OCI-LY7 (cell line): ENCODE results near the gene CORO7. TPM values are rescaled to one million over a fixed set of nuclear protein-coding genes. Genes with fewer than 3 reads are reported as not detected.

Experiments
- BruUV-seq: library from RNA; stranded (reverse); fragments of 400-500 nt; replicated peaks from 2 replicates; lab custom pipeline; 2021; lab: Mats Ljungman, UMichigan
- CTCF ChIA-PET: fragments of 300-600 bp; sonication (Branson Sonifier 250); formaldehyde crosslinking; loops from one replicate; lab custom pipeline; 2022; ENCODE audit warnings: antibody characterized with exemption; ENCODE audit not compliant: unreplicated experiment; lab: Charles Lee
- POLR2A ChIA-PET: fragments of 300-600 bp; sonication (Branson Sonifier 250); formaldehyde crosslinking; loops from one replicate; lab custom pipeline; 2022; ENCODE audit warnings: antibody characterized with exemption; lab: Charles Lee
- DNase-seq: peaks from one replicate; pipeline ENCODE4 v3.0.0-alpha.2; 2015; ENCODE audit warnings: low spot score
- H2AFZ ChIP-seq: fragments of 200-600 bp; sonication (generic), shearing (Covaris generic); 2 replicates; pipeline ENCODE4 v1.6.1; 2014; ENCODE audit warnings: mild to moderate bottlenecking, antibody characterized with exemption, low read length, moderate library complexity
- H3K27ac ChIP-seq: fragments of 200-600 bp; sonication (generic); 2 replicates; pipeline ENCODE4 v1.5.1; 2014; ENCODE audit warnings: mixed run types, low read depth, mild to moderate bottlenecking, moderate library complexity, low read length, inconsistent platforms; ENCODE audit not compliant: poor library complexity, severe bottlenecking
- H3K36me3 ChIP-seq: fragments of 200-600 bp; sonication (generic); 2 replicates; pipeline ENCODE4 v1.6.1; 2014; ENCODE audit warnings: mild to moderate bottlenecking, antibody characterized with exemption, low read length, moderate library complexity, mixed read lengths; ENCODE audit not compliant: insufficient read depth
- H3K4me1 ChIP-seq: fragments of 200-600 bp; sonication (generic); 2 replicates; pipeline ENCODE4 v1.5.1; 2014; ENCODE audit warnings: mild to moderate bottlenecking, low read length; ENCODE audit not compliant: insufficient read depth, poor library complexity, severe bottlenecking
- H3K4me2 ChIP-seq: fragments of 200-600 bp; sonication (generic); 2 replicates; pipeline ENCODE4 v1.6.1; 2014; ENCODE audit warnings: mild to moderate bottlenecking, low read length
- H3K4me3 ChIP-seq: fragments of 200-600 bp; sonication (generic); 2 replicates; pipeline ENCODE4 v1.5.1; 2014; ENCODE audit warnings: mild to moderate bottlenecking, low read depth, low read length; ENCODE audit not compliant: poor library complexity, severe bottlenecking
- H3K79me2 ChIP-seq: fragments of 200-600 bp; sonication (generic); 2 replicates; pipeline ENCODE4 v1.6.1; 2016; ENCODE audit warnings: low read depth, mild to moderate bottlenecking, low read length, moderate library complexity, mixed read lengths; ENCODE audit not compliant: insufficient read depth
- H3K9me2 ChIP-seq: fragments of 200-600 bp; sonication (generic); 2 replicates; pipeline ENCODE4 v1.6.1; 2016; ENCODE audit warnings: mild to moderate bottlenecking, low read length, mixed read lengths; ENCODE audit not compliant: insufficient read depth
- H3K9me3 ChIP-seq: fragments of 200-600 bp; sonication (generic); 2 replicates; pipeline ENCODE4 v1.6.1; 2014; ENCODE audit warnings: mild to moderate bottlenecking, mixed run types, low read length, mixed read lengths
- H4K20me1 ChIP-seq: fragments of 200-600 bp; sonication (generic); 2 replicates; pipeline ENCODE4 v1.6.1; 2014; ENCODE audit warnings: mild to moderate bottlenecking, antibody characterized with exemption, low read length, moderate library complexity, mixed read lengths; ENCODE audit not compliant: insufficient read depth
- CTCF ChIP-seq: fragments of 200-600 bp; sonication (generic); conservative IDR thresholded peaks from 2 replicates; pipeline ENCODE4 v1.5.1; 2014; ENCODE audit warnings: mild to moderate bottlenecking, antibody characterized with exemption, low read length, moderate library complexity, mixed read lengths
- EZH2phosphoT487 ChIP-seq: fragments of 200-600 bp; sonication (generic); IDR thresholded peaks from 2 replicates; pipeline ENCODE4 v1.6.1; 2018; ENCODE audit warnings: low read depth, borderline replicate concordance, mild to moderate bottlenecking, mixed run types, antibody characterized with exemption, low read length, moderate library complexity, mixed read lengths
- intact Hi-C: fragments of 100-400 bp; cut with micrococcal nuclease; formaldehyde crosslinking; loops from one replicate; pipeline ENCODE4 v1.10.0; 2022; ENCODE audit not compliant: unreplicated experiment
- total RNA-seq, 2 experiments: library from RNA; depleted of rRNA in 1 of 2; stranded (reverse); fragments of >200 nt in 1 of 2; shearing (Covaris generic) in 1 of 2; gene quantifications; 2 replicates each; pipeline ENCODE4 v1.2.3, GENCODE V29; 2014 to 2022

The CORO7 gene
- total RNA-seq, 2 experiments from 2014 or later, result 77.2 to 112 TPM

GRCh38 chr16:4391631-4392381 is 24.6 kb downstream of the CORO7 start:
- Histone ChIP-seq H4K20me1 (no peaks in the 10 kb centered on the region), H3K4me2 (no peak overlapping the region), H3K9me2 (no peaks in the 10 kb centered on the region), H3K36me3 (peaks cover 77% of the 10 kb centered on the region), H2AFZ (no peak overlapping the region), H3K79me2 (no peaks in the 10 kb centered on the region), H3K27ac (no peak overlapping the region), H3K4me3 (no peak overlapping the region), H3K4me1 (peaks cover 7% of the 10 kb centered on the region), H3K9me3 (no peaks in the 10 kb centered on the region)
- TF ChIP-seq CTCF (no peak), EZH2phosphoT487 (no peak)
- intact Hi-C loops, result no loop called here
- BruUV-seq, result no TSS peak
- DNase-seq, result no peak
- POLR2A ChIA-PET, result no interaction called here
- CTCF ChIA-PET, result no interaction called here

GRCh38 chr16:4390266-4391260 is 25.8 kb downstream of the CORO7 start:
- intact Hi-C loops, result no loop called here
- ChIA-PET POLR2A (interaction anchor here (0.5 kb wide), 1 partner anchor 81 kb away, joined by 3 read pairs; no protein-coding TSS in a partner anchor), CTCF (no interaction called here)
- no peak overlapping the region for H3K4me3 ChIP-seq
- H3K9me2 ChIP-seq, result no peaks in the 10 kb centered on the region
- no peak overlapping the region for H3K27ac ChIP-seq
- DNase-seq, result no peak
- H3K36me3 ChIP-seq, result peaks cover 71% of the 10 kb centered on the region
- no TSS peak for BruUV-seq
- H3K4me1 ChIP-seq, result peaks cover 7% of the 10 kb centered on the region
- no peak overlapping the region for H2AFZ ChIP-seq
- no peaks in the 10 kb centered on the region for H3K9me3 ChIP-seq
- no peak overlapping the region for H3K4me2 ChIP-seq
- H4K20me1 ChIP-seq, result no peaks in the 10 kb centered on the region
- H3K79me2 ChIP-seq, result no peaks in the 10 kb centered on the region
- TF ChIP-seq CTCF (no peak), EZH2phosphoT487 (no peak)
